ENCODE results near the gene TMEM191B.
"Not testable (repeated sequence)": the region's sequence is repeated elsewhere in the genome, so short reads cannot be mapped to it uniquely, and the experiment has no call there.

GRCh38 chr22:18496227-18496626, 31.4 kb upstream of the TMEM191B start:
- not testable (repeated sequence) for TF ChIP-seq CTCF (IDR thresholded peaks at IDR 0.05); POLR2AphosphoS5 (IDR thresholded peaks at IDR 0.05; ENCODE audit: low read depth, low read length)

All from Panc1 (cell line).